Astrocyte of the cerebellum (primary cell): Measurements from ENCODE around the gene MRTFA.

Source experiments
- DNase-seq: peaks from one replicate; pipeline ENCODE4 v3.0.0-alpha.2; 2011; ENCODE audit warnings: low read depth
- H3K4me3 ChIP-seq: 2 replicates; pipeline ENCODE4 v1.5.1; 2011; ENCODE audit warnings: mild to moderate bottlenecking, low read depth, low read length, moderate library complexity
- CTCF ChIP-seq: IDR thresholded peaks from 2 replicates; pipeline ENCODE4 v1.5.1; 2012; ENCODE audit warnings: low read length, low read depth, moderate library complexity, mild to moderate bottlenecking; ENCODE audit errors: missing control alignments
- in situ Hi-C: cut with HindIII; loops from 2 replicates; pipeline ENCODE4 v1.10.0; 2017; ENCODE audit warnings: low sequenced_read_pairs

The MRTFA gene

DNA sequence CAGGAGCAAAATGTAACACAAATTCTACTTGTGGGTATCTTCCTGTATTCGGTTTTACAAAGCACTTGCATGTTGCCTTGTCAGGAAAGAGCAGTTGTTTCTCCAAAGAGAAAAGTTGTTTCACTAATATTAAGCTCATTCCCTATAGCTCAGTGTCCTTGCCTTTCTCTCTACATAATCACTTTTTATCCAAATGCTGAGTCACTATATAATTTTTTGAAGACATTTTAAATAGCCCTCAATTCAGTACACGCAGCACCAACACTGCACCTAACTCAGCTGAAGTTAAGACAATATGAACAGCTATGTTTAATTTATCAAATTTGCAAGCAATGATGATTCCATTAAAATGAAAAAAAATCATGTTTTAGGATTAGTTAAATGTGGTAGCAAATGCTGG is 14.5 kb upstream of the MRTFA start:
- DNase-seq, result no peak
- TF ChIP-seq CTCF, result no peak
- no peak overlapping the region for H3K4me3 ChIP-seq
- in situ Hi-C loops, result no loop called here

DNA sequence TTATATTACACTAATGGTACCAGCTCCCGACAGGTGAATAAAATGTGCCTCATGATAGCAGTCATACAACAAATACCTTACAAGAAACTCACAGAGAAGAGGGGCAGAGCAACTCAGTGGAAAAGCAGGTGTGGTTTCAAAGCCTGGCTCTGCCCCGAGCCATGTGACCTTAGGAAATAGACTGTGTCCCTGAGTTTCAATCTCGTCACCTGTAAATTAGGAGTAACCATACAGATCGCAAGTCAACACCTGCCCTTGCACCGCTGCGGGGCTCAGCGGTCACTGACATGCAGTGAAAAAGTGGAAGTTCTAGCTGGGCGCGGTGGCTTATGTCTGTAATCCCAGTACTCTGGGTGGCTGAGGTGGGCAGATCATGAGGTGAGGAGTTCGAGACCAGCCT is 11.9 kb upstream of the MRTFA start:
- no peak overlapping the region for H3K4me3 ChIP-seq
- no peak for TF ChIP-seq CTCF
- DNase-seq, result no peak
- in situ Hi-C loops, result loop anchor here (5.0 kb wide), 2 partner anchors 131 to 211 kb away; no protein-coding TSS in a partner anchor

DNA sequence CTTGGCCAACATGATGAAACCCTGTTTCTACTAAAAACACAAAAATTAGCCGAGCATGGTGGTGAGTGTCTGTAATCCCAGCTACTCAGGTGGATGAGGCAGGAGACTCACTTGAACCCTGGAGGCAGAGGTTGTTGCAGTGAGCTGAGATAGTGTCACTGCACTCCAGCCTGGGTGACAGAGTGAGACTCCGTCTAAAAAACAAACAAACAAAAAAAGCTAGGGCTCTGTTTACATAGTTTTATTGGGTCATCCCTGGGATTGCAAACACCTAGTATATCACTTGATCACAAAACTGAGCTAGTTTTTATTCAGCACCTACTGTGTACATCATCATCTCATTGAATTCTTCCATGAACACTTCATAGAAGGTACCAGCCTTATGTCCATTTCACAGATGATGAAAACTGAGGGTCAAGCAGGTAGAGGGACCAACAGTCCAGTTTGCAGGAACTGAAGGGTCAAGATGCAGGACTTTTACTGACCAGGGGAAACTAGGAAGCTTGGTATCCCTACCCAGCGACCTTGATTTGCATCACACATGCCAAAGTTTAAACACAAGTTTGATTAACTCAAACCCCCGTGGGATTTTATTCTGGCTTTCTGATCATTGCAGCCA is 9.2 kb upstream of the MRTFA start:
- no peak overlapping the region for H3K4me3 ChIP-seq
- in situ Hi-C loops, result loop anchor here (5.0 kb wide), 2 partner anchors 128 to 208 kb away; no protein-coding TSS in a partner anchor
- no peak for TF ChIP-seq CTCF
- DNase-seq, result no peak

- H3K4me3 ChIP-seq, result no peak overlapping the region
- DNase-seq, result no peak
- TF ChIP-seq CTCF, result no peak
- in situ Hi-C loops, result no loop called here
These were observed 5.8 kb upstream of the MRTFA start for GRCh38 chr22:40642316-40642715.

GRCh38 chr22:40641269-40641668 is 4.8 kb upstream of the MRTFA start:
- in situ Hi-C loops, result no loop called here
- TF ChIP-seq CTCF, result no peak
- no peak for DNase-seq
- H3K4me3 ChIP-seq, result no peak overlapping the region

DNA sequence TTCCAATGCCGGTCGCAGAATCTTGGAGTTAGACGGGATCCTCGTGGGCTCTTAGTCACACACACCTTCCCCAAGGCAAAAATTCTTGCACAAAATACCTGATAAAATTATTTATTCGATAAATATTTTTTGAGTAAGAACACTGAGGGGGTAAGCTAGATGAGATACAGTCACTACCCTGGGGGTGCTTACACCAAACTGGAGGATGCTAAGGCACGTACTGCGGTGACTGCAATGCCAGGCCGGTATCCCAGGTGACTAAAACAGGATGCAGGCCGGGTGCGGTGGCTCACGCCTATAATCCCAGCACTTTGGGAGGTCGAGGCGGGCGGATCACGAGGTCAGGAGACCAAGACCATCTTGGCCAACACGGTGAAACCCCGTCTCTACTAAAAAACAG is 1.7 kb upstream of the MRTFA start:
- in situ Hi-C loops, result no loop called here
- no peak for DNase-seq
- H3K4me3 ChIP-seq, result no peak overlapping the region
- TF ChIP-seq CTCF, result no peak
